NCI-H2171 treated with DMSO at 0.1 percent for 48 hours (cell line): Measurements from ENCODE around the gene FRMD3.

Experiments
- DNase-seq: peaks from one replicate; lab custom pipeline; 2025; lab: John Stamatoyannopoulos, UW

Gene FRMD3

DNA sequence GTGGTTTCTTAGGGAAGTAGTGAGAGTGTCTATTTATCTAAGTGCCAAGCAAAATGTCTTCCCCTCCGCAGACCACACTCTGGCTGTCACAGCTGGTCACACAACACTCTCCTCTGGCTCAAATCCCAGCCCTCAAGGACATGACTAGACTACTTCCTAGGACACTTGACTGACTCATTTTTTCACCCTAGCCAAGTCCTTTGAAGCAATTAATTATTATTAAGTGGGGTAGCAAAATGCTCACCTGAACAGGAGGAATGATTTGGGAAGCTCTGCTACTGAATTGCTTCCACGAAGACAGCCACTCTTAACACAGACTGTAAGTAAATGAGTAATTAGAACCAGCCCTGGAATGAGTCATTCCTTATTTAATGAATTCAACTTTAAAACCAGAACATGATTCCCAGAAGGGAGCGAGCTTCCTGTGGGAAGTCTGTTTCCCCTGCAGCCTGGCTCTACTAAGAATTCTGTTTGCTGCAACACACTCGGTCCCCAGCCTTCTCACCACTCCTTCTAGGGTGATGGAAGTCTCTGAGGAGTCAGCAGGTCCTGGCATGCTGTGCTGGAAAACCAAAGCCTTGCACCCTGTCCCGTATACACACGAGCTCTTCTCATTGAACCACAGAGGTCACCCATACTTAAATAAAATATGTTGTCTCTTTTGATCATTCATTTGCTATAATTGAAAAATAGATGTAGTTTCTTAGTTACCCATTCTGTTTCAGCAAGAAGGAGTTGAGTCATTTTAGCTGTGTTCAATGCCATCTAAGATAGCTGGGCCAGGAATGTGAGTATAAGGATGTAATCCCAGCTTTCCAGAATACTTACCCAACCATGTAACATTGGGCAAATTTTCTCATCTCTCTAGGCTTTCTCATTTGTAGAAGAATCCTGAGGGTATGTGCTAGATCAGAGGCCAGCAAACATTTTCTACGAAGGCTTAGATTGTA, 256.6 kb downstream of the FRMD3 start:
- DNase-seq = peak; percentile 52

DNA sequence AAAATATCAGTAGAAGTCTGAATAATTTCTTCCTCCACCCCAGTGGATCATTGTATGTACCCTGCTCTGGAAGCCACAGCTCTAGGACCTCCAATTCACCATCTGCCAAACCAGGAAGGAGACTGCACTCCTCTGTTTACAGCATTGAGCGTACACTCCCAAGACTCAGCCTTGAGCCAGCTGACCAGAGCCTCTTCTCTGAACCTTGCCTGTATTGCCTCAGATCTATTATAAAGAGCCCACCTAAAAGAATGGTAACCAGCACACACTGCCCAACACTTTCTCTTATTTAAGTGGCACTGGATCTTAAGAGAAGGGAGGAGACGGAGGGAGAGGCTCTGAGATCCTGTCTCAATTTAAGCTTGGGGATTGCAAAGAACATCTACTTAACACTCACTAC, 257.4 kb downstream of the FRMD3 start:
- no peak for DNase-seq

DNA sequence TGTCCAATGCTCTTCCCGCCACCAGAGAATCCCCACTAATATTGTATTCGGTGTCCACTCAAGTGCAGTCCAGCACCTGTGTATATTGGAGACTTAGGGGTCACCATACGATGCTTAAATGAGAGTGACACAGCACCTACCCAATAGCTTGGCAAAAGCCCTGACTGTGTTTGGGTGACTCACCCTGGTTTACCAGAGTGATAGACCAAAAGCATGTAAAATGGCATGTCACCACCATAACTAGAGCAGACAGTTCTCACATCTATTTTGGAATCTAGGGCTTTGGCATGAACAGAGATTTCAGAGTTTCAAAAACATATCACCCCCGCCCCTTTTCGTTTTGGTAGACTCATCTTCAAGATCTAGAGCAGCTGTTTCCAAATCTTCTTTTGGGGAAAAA, 257.9 kb downstream of the FRMD3 start:
- DNase-seq = no peak

DNA sequence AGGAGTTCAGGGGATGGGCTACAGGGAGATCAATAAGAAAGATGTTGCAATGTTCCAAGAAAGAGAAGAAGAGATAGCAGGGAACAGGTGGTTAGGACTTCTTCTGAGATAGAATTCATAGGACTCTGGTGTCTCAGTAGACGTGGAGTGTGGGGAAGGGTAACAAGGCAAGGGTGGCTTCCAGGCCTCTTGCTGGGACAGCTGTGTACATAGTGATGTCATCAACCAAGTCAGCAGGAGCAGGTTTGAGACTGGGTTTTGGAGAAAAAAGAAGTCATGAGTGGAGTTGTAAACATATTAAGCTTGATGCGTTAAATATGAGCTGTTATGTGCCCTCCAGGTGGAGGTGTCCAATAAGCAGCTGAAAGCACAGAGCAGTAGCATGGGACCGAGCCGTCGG, 263.4 kb downstream of the FRMD3 start:
- no peak for DNase-seq

- peak; percentile 79 for DNase-seq
Observed at GRCh38 chr9:83271665-83272071, 266.5 kb downstream of the FRMD3 start.

DNA sequence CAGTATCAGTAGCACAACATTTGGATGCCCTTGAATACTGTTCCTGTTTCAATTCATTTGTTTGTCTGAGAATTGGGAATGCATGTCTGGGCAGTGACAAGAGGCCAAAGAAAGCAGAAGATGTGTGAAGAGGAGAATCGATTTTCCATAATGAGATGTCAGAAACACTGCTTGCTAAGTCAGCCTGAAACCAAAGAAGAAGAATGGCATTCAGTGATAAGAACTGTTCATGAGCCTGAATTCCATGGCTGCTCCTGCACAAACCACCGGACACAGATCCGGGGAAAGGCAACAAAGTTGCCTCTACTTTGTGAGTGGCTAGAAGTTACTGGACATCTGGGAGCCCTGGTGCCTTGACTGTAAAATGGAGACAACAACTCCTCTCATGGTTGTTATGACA, 268.1 kb downstream of the FRMD3 start:
- DNase-seq = no peak

DNA sequence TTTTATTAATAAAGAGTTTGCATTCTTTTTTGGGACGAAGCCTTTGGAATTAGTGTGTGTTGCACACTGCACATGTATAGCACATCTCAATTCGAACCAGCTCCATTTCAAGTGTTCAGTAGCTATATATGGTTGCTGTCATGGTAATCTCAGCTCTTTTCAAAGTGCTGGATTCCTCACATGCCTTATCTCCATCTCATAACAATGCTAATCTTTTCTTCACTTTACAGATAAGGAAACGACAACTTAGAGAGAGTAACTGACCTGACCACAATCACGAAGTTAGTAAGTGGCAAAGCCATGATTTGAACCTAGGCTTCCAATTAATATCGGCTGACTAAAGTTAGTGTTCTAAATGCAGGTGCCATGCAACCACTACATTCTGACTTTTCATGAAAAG, 270.5 kb downstream of the FRMD3 start:
- DNase-seq = no peak

GRCh38 chr9:83266666-83267496, 271.3 kb downstream of the FRMD3 start:
- no peak for DNase-seq

DNA sequence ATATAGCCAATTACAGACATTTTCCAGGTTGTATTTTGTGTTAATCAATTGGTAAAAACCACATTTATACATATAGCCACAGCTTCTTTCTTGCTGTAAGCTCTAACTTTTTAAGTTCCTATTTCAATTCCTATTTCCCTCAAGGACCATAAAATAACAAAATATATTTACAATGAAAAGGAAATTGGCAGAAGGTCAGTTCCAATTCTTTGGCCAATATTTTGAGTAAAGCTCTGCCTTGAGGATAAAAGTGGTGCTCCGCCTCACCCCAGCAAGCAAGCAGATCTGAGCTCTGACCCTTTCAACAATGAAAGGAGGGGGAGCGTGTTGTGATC, 271.9 kb downstream of the FRMD3 start:
- DNase-seq = no peak

DNA sequence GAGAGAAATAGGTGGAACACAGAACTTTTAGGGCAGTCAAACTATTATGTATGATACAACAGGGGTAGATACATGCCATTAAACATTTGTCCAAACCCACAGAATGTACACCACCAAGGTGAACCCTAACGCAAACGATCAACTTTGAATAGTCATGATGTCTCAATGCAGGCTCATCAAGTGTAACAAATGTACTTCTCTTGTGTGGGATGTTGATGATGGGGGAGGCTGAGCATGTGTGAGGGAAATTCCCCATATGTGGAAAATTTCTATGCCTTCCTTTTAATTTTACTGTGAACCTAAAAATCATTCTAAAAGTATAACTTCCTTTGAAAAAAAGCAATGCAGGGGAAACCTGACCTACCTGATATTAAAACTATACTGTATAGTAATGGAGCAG, 273.9 kb downstream of the FRMD3 start:
- no peak for DNase-seq

DNA sequence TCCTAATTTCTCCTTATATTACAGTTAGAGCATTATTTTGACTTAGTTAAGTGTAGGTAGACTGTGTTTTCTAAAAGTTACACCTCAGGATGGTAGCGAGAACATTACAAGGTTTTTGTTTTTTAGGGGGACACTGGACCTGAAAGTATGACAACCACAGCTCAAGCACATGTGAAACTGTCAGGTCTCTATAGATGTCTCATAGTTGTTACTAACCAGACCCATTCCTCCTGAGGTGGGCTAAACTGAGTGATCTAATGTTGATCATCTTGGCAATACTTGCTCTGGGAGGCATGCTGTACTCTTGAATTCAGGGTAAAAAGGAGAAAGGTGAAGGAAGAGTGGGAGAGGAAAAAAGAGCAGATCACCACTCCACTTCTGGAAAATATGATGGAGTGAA, 278.6 kb downstream of the FRMD3 start:
- DNase-seq = no peak

DNA sequence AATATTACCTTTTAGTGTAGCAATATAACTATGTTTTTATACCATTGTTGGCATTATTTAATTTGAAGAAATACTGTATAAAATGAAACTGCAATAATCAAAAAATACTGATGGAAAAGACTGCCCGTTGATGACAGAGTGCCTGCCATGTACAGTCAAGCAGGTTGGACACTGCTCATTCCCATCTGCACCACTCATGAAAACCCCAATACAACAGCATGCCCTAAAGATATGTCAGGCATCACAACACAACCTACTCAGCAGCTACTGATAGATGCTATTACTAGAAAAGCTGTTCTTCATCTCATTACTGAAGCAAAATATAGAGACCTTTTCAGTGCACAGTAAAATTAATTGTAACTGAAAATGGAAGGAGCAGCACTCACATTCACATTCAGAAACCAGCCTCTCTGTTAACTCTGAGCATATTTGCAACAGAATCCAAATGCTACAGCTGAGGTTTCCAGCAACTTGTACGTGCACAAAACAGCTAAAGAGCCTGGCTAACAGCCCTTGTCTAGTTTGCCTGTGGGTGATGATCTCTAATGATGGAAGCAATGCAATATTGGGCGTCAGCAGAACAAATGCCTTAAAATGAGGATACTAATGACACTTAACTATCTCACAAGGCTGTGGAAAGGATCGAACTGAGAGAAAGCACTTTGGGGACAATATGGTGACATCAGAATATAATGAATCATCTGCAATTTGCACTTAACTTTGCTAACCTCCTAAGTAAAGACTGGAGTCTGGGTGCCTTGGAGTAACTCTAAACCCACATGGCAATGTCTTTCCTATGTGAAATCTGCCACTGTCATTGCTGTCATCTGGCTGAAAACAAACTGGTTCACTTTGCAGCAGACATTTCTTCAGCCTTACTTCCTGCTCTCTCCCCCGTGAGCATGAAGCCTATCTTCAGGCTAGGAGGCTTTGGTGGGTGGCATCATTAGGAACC, 280.0 kb downstream of the FRMD3 start:
- DNase-seq = no peak

- no peak for DNase-seq
Observed at GRCh38 chr9:83247732-83248131, 290.5 kb downstream of the FRMD3 start.

DNA sequence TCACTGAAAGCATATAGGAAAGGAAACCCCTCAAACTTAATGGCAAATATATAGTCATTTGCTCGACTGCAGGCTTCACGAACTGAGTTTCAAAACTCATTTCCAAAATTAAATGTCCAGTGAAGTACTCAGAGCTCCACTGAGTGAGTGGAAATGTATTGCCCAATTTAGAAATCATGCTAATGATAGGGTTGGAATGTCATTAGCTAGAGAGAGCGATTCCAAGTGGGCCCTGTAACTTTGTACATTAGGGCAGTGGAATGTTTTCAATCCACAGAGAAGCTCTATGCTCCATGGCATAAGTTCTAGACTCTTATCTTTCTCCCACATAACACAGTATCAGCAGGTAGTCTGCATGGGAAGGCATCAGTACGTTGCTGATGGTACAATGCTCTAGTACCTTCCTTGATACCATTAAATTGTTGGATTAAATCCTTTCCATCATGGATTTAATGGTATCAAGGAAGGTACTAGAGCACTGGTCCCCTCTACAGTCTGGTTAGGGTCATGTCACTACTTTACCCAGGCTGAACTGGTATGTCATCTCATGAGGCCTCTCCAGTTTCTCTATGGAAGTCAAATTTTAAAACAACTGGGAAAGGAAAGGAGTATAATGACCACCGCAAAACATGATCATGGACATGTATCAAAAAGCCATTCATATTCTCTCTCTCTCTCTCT, 292.1 kb downstream of the FRMD3 start:
- DNase-seq = no peak

DNA sequence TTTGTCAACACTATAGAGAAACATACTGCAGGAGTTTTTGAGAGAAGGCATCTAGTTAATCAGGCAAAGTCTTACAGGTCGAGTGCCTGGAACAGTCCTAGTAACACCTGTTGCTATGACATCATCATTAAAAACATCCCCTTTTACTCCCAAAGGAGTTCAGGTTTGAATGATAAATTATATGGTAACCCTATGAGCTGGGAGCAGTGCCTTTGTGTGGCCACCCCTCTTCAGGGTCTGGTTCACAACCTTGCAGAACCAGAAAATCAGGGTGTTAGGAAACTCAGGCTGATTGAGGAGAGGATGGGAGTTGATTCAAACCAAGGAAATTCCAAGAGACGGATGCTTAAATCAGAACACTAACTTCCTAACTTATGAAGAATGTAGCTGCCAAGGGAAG, 296.1 kb downstream of the FRMD3 start:
- peak; percentile 5 for DNase-seq

DNA sequence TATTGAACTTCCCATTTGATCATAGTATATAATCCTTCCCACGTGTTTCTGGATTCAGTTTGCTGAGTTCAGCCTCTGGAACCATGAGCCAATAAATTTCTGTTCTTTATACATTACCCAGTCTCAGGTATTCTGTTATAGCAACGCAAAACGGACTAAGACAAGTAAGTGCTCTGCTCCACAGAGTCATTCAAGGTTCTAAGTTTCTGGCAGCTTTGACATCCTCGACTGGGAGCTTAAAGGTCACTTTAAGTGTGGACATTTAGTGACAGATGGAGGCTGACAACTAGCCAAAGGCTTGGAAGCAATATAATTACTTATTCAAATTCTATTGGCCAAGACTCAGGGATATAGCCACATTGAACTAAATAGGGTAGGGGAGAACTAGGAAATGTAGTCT, 297.5 kb downstream of the FRMD3 start:
- no peak for DNase-seq

DNA sequence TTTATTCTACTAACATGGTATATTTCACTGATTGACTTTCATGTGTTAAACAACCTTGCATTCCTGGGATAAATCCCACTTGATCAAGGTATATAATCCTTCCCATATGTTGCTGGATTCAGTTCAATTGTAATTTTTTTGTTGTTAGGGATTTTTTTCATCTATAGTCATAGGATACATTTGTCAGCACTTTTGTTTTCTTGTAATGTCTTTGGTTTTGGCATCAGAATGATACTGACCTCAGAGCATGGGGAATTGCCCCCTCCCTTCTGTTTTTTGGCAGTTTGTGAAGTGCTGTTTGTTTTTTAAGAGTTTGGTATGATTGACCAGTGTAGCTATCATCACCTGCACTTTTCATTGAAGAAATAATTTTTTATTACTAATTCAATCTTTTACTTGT, 298.5 kb downstream of the FRMD3 start:
- no peak for DNase-seq

DNA sequence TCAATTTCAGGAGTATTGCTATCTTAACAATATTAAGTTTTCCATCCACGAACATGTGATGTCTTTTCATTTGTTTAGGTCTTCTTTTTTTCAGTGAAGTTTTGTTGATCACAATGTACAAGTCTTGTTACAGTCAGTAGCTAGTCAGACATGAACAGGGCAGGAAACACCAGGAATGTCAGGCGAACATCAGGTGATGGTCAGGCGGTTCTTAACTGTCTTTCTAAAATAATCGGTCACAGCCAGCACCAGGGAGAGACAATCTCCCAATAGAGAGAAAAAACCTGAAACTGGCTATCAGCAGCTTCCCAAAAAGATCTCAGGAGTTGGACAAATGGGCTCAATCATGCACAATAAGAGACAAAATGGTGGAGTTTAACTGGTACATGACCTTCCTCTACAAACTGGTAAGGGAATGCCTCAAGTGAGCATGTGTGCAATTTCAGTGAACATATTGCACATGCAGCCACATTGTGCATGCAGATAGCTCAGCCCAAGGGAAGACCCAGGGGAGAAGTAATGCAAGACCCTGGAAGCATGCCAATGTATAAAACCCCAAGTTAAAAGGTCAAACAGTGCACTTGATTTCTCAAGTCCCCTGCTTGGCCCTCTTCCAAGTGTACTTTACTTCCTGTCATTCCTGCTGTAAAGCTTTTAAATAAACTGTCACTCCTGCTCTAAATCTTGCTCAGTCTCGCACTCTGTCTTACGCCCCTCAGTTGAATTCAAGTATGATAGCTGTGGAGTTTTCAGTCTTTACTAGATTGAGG, 299.1 kb downstream of the FRMD3 start:
- DNase-seq = peak; percentile 98

DNA sequence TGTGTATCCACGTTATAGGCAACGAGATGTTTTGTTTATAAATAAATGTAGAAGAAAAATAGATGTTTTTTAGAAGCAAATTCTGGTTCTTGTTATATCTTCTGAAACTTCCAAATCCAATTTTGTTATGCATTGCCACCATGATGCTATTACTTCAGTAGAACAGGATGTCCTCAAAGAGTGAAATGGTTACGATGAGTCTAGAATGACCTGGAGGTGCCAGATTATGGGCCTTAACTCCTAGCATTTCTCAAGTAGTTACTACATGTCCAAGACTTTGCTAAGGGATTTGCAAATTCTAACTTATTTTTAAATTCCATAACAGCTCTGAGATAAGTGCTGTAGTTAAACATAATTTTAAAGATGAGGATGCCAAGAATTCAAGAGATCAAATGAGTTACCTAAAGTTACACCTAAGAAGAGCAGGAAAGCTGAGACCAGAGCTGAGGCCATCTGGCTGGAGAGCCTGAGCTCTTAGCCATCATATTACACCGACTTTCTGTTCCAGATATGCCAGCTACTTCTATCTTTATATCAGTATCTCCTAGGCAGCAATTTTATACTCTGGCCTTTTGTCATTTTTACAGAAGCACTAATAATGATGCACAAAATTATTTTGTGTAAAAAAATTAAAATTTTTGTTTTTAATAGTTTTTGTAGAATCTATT, 302.0 kb downstream of the FRMD3 start:
- no peak for DNase-seq

DNA sequence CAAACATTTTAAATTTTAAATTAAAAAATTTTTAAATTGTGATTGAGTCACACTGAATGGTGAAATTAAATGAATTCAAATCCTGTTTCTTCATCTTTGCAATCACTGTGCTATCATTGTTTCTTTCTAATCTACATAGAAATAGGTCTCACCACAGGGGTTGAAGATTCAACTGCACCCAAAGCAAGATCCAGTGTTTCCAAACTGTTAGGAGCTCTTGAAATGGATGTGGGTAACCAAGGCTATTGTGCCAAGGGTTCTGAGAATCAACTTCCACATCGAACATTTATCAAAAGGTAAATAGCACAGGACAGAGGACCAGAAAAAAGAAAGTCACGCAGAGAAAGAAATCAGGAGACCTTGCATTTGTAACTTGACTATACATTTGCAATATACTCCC, 302.7 kb downstream of the FRMD3 start:
- no peak for DNase-seq
